Measurements from ENCODE around the gene FNDC3A.

The FNDC3A gene

DNA sequence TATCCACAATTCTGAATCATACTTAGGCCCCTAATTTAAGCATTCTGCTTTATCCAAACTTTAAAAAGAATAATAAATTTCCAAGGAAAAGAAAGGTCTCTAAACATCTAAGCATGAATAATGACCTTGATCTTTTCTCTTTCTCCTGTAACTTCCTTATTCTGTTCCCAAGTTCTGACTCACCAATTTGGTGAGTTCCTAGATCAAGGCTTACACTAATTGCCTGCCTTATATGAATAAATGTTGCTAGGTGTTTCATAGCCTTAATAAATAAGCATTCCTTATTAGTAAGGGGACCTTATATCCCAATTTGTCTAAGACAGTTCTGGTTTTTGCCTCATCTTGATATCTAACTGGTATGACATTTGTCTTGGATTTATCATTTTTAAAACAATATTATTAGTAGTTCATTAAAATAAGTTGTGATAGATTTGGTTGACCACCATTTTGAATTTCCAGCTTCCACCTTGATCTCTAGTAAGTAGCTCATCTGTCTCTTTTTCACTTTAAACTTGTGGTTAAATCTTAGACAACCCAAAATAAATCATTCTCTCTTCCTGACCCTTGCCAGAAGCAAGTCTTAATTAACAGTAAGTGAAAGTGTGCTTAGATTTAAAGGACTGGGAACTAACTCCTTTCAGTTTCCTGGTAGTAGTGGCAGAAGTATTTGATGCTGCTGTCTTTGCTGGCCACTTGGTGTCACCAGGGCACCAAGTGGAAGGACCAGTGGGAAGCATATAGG lies 123.2 kb downstream of the FNDC3A start:
- Histone ChIP-seq H2BK120ac (ENCODE audit: low read depth, low read length) (no peak overlapping the region), H3K23ac (ENCODE audit: low read depth, low read length, poor library complexity) (no peak overlapping the region), H3K14ac (ENCODE audit: low read length) (no peak overlapping the region), H3K4me2 (ENCODE audit: insufficient read depth, low read length, poor library complexity, severe bottlenecking) (no peak overlapping the region), H3K79me1 (ENCODE audit: low read depth, low read length) (no peaks in the 10 kb centered on the region), H2BK12ac (ENCODE audit: low read length) (no peak overlapping the region), H3K36me3 (replicated peaks in 1 of 2; ENCODE audit: control insufficient read depth in 2 of 2, insufficient read depth in 2 of 2, low read length in 2 of 2) (no peaks in the 10 kb centered on the region), H4K8ac (ENCODE audit: low read depth, low read length) (no peak overlapping the region), H3K27me3 (ENCODE audit: control insufficient read depth in 3 of 3, insufficient read depth in 3 of 3, low read depth in 1 of 3, low read length in 3 of 3) (no peaks in the 10 kb centered on the region), H2AK5ac (ENCODE audit: low read depth, low read length) (no peak overlapping the region), H3K4ac (ENCODE audit: low read length) (no peak overlapping the region), H3K18ac (ENCODE audit: low read length) (no peak overlapping the region), H3K9ac (ENCODE audit: low read depth, low read length, poor library complexity) (no peak overlapping the region), H3K27ac (replicated peaks; ENCODE audit: low read length) (no peak overlapping the region), H2AFZ (ENCODE audit: low read length) (no peak overlapping the region), H3K9me3 (replicated peaks in 1 of 2; ENCODE audit: control insufficient read depth in 2 of 2, insufficient read depth in 1 of 2, low read depth in 1 of 2, low read length in 2 of 2) (no peaks in the 10 kb centered on the region), H4K91ac (ENCODE audit: low read depth, low read length, poor library complexity) (no peak overlapping the region), H3K4me1 (ENCODE audit: control insufficient read depth in 2 of 2, insufficient read depth in 1 of 2, low read depth in 1 of 2, low read length in 2 of 2) (peaks cover 0 to 6% of the 10 kb centered on the region in 2 donors), H3K4me3 (ENCODE audit: low read length in 2 of 2) (no peak overlapping the region), H2BK5ac (ENCODE audit: low read length) (no peak overlapping the region), H2BK15ac (ENCODE audit: low read length) (no peak overlapping the region)
- DNase-seq (ENCODE audit: low spot score) = no peak

DNA sequence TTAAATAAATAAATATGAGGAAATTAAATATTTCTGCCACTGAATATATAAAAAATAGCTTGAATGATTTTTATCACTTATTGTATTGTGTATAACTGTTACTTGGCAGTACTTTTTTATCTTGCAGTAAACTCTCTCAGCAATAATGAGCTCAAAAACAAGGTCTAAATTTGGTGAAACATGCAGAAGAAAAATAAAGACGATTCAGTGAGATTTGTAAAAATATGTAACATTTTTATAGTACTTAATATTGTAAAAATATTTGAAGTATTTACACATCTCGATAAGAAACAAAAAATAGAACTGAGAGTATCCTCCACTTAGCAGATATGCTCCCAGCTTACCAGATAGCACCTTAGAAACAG lies 123.8 kb downstream of the FNDC3A start:
- WGBS, 2 donors (ENCODE audit: extremely low coverage in 2 of 2, insufficient read length in 2 of 2, insufficient replicate concordance in 1 of 2) = no CpG with 5 or more reads among the region's 2 CpGs
- Histone ChIP-seq H3K9ac (ENCODE audit: low read depth, low read length, poor library complexity) (no peak overlapping the region), H3K14ac (ENCODE audit: low read length) (no peak overlapping the region), H2BK120ac (ENCODE audit: low read depth, low read length) (no peak overlapping the region), H2BK5ac (ENCODE audit: low read length) (no peak overlapping the region), H3K9me3 (replicated peaks in 1 of 2; ENCODE audit: control insufficient read depth in 2 of 2, insufficient read depth in 1 of 2, low read depth in 1 of 2, low read length in 2 of 2) (no peaks in the 10 kb centered on the region), H3K27ac (replicated peaks; ENCODE audit: low read length) (no peak overlapping the region), H3K36me3 (replicated peaks in 1 of 2; ENCODE audit: control insufficient read depth in 2 of 2, insufficient read depth in 2 of 2, low read length in 2 of 2) (no peaks in the 10 kb centered on the region), H3K4ac (ENCODE audit: low read length) (no peak overlapping the region), H3K4me2 (ENCODE audit: insufficient read depth, low read length, poor library complexity, severe bottlenecking) (no peak overlapping the region), H3K79me1 (ENCODE audit: low read depth, low read length) (no peaks in the 10 kb centered on the region), H2BK12ac (ENCODE audit: low read length) (no peak overlapping the region), H2AK5ac (ENCODE audit: low read depth, low read length) (no peak overlapping the region), H4K8ac (ENCODE audit: low read depth, low read length) (no peak overlapping the region), H3K27me3 (ENCODE audit: control insufficient read depth in 3 of 3, insufficient read depth in 3 of 3, low read depth in 1 of 3, low read length in 3 of 3) (no peaks in the 10 kb centered on the region), H3K4me1 (ENCODE audit: control insufficient read depth in 2 of 2, insufficient read depth in 1 of 2, low read depth in 1 of 2, low read length in 2 of 2) (peaks cover 0 to 6% of the 10 kb centered on the region in 2 donors), H3K18ac (ENCODE audit: low read length) (no peak overlapping the region), H4K91ac (ENCODE audit: low read depth, low read length, poor library complexity) (no peak overlapping the region), H2AFZ (ENCODE audit: low read length) (no peak overlapping the region), H2BK15ac (ENCODE audit: low read length) (no peak overlapping the region), H3K23ac (ENCODE audit: low read depth, low read length, poor library complexity) (no peak overlapping the region), H3K4me3 (ENCODE audit: low read length in 2 of 2) (no peak overlapping the region)
- DNase-seq (ENCODE audit: low spot score) = no peak

DNA sequence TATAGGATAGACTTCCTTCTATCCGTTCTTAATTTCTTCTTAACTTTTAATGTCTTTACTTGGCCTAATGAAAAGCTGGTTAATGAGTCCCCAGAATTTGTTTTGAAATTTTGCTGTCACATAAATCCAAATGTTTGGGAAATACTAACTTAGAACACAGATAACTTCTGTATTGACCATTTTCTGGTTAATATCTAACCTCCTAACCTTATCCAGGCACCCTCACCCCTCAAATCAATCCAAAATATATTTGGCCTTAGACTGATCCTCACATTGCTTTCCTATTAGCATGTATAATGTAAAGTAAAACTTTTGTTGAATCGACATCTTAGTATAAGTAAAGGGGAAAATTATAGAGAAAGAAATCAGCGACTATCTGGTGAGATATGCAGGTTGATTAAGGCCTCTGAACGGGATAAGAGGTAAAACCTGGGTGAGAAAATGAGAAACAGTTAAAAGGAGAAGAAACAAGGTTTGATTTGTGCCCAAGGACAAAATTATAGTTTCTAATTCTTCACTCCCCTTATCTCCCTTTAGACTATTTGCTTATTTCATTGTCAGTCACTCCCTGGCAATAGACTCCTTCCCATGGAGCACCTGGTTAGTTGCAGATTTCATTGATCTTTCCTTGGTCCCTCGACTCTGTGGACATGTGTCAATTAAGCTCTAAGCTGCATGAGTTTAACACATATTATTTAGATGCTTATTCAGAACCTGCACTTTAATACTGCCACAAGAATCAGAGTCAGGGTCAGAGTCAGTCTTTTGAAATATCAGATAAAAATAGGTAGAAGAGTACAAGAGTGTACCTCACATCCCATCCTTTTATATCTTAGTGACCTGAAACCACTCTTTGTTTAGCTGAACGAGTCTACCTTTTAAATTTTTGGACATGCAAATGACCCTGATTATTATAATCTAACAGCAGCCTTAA lies 125.2 kb downstream of the FNDC3A start:
- Histone ChIP-seq H3K4ac (ENCODE audit: low read length) (no peak overlapping the region), H3K9ac (ENCODE audit: low read depth, low read length, poor library complexity) (no peak overlapping the region), H3K4me2 (ENCODE audit: insufficient read depth, low read length, poor library complexity, severe bottlenecking) (no peak overlapping the region), H3K18ac (ENCODE audit: low read length) (no peak overlapping the region), H3K23ac (ENCODE audit: low read depth, low read length, poor library complexity) (no peak overlapping the region), H2AK5ac (ENCODE audit: low read depth, low read length) (no peak overlapping the region), H2BK120ac (ENCODE audit: low read depth, low read length) (no peak overlapping the region), H2BK12ac (ENCODE audit: low read length) (no peak overlapping the region), H3K27ac (replicated peaks; ENCODE audit: low read length) (no peak overlapping the region), H3K36me3 (replicated peaks in 1 of 2; ENCODE audit: control insufficient read depth in 2 of 2, insufficient read depth in 2 of 2, low read length in 2 of 2) (no peaks in the 10 kb centered on the region), H3K27me3 (ENCODE audit: control insufficient read depth in 3 of 3, insufficient read depth in 3 of 3, low read depth in 1 of 3, low read length in 3 of 3) (no peaks in the 10 kb centered on the region), H2BK15ac (ENCODE audit: low read length) (no peak overlapping the region), H2AFZ (ENCODE audit: low read length) (no peak overlapping the region), H3K4me3 (ENCODE audit: low read length in 2 of 2) (no peak overlapping the region), H2BK5ac (ENCODE audit: low read length) (no peak overlapping the region), H3K14ac (ENCODE audit: low read length) (no peak overlapping the region), H3K79me1 (ENCODE audit: low read depth, low read length) (no peaks in the 10 kb centered on the region), H4K8ac (ENCODE audit: low read depth, low read length) (no peak overlapping the region), H4K91ac (ENCODE audit: low read depth, low read length, poor library complexity) (no peak overlapping the region), H3K9me3 (replicated peaks in 1 of 2; ENCODE audit: control insufficient read depth in 2 of 2, insufficient read depth in 1 of 2, low read depth in 1 of 2, low read length in 2 of 2) (no peaks in the 10 kb centered on the region), H3K4me1 (ENCODE audit: control insufficient read depth in 2 of 2, insufficient read depth in 1 of 2, low read depth in 1 of 2, low read length in 2 of 2) (peaks cover 0 to 6% of the 10 kb centered on the region in 2 donors)
- WGBS, 2 donors (ENCODE audit: extremely low coverage in 2 of 2, insufficient read length in 2 of 2, insufficient replicate concordance in 1 of 2) = no CpG with 5 or more reads among the region's 6 CpGs
- no peak for DNase-seq (ENCODE audit: low spot score)

DNA sequence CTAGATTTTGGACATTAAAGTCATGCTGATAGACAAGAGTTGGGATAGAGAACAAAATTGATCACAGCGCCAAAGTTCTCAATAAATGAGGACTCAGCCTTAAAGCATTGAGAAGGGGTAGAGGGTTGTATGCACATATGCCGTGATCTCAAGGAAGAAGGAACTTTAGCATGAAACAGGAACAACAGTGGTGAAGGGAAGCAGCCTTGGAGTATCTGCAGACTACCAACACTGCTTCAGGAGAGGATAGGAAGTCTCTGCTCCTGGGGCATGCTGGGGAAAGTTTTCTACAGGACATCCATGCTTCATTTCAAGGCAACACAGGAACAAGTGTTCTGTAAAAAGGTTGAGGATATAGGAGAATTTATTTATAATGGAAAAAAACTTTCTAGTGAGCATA lies 132.5 kb downstream of the FNDC3A start:
- Histone ChIP-seq H3K14ac (ENCODE audit: low read length) (no peak overlapping the region), H3K23ac (ENCODE audit: low read depth, low read length, poor library complexity) (no peak overlapping the region), H3K36me3 (replicated peaks in 1 of 2; ENCODE audit: control insufficient read depth in 2 of 2, insufficient read depth in 2 of 2, low read length in 2 of 2) (no peaks in the 10 kb centered on the region), H4K91ac (ENCODE audit: low read depth, low read length, poor library complexity) (no peak overlapping the region), H3K27me3 (ENCODE audit: control insufficient read depth in 3 of 3, insufficient read depth in 3 of 3, low read depth in 1 of 3, low read length in 3 of 3) (no peaks in the 10 kb centered on the region), H2BK12ac (ENCODE audit: low read length) (no peak overlapping the region), H3K18ac (ENCODE audit: low read length) (no peak overlapping the region), H2AK5ac (ENCODE audit: low read depth, low read length) (no peak overlapping the region), H3K9me3 (replicated peaks in 1 of 2; ENCODE audit: control insufficient read depth in 2 of 2, insufficient read depth in 1 of 2, low read depth in 1 of 2, low read length in 2 of 2) (no peaks in the 10 kb centered on the region), H3K4me2 (ENCODE audit: insufficient read depth, low read length, poor library complexity, severe bottlenecking) (no peak overlapping the region), H2BK120ac (ENCODE audit: low read depth, low read length) (no peak overlapping the region), H3K27ac (replicated peaks; ENCODE audit: low read length) (no peak overlapping the region), H2AFZ (ENCODE audit: low read length) (no peak overlapping the region), H3K79me1 (ENCODE audit: low read depth, low read length) (no peaks in the 10 kb centered on the region), H2BK5ac (ENCODE audit: low read length) (no peak overlapping the region), H2BK15ac (ENCODE audit: low read length) (no peak overlapping the region), H3K9ac (ENCODE audit: low read depth, low read length, poor library complexity) (no peak overlapping the region), H3K4me1 (ENCODE audit: control insufficient read depth in 2 of 2, insufficient read depth in 1 of 2, low read depth in 1 of 2, low read length in 2 of 2) (peaks cover 0 to 7% of the 10 kb centered on the region in 2 donors), H3K4ac (ENCODE audit: low read length) (no peak overlapping the region), H4K8ac (ENCODE audit: low read depth, low read length) (no peak overlapping the region), H3K4me3 (ENCODE audit: low read length in 2 of 2) (no peak overlapping the region)
- no peak for DNase-seq (ENCODE audit: low spot score)
- whole genome bisulfite sequencing, 2 donors (ENCODE audit: extremely low coverage in 2 of 2, insufficient read length in 2 of 2, insufficient replicate concordance in 1 of 2) = no CpG with 5 or more reads among the region's 2 CpGs
